Stimulated activated CD8-positive, alpha-beta memory T cell treated with anti-CD3 and anti-CD28 coated beads, Interleukin-7, amount 100 ng/mL, for 4 hours (primary cell): ENCODE measurements around the gene NXN.
"Not testable (repeated sequence)": the region's sequence is repeated elsewhere in the genome, so short reads cannot be mapped to it uniquely, and the experiment has no call there.

ENCODE experiments used
- DNase-seq, 2 donors: peaks; one replicate each; pipeline ENCODE4 v3.0.0-alpha.2; 2020; ENCODE audit warnings: low read depth in 2 of 2

NXN gene

GRCh38 chr17:830381-830780, 149.2 kb downstream of the NXN start:
- DNase-seq = no peak

GRCh38 chr17:829614-830013, 150.0 kb downstream of the NXN start:
- DNase-seq = not testable (repeated sequence)

GRCh38 chr17:828761-829160, 150.8 kb downstream of the NXN start:
- DNase-seq = no peak

- no peak for DNase-seq
Observed at GRCh38 chr17:826778-827177, 152.8 kb downstream of the NXN start.

GRCh38 chr17:825216-825615, 154.4 kb downstream of the NXN start:
- DNase-seq = no peak

- DNase-seq = no peak
Observed at GRCh38 chr17:824378-824777, 155.2 kb downstream of the NXN start.

GRCh38 chr17:823501-823902, 156.1 kb downstream of the NXN start:
- DNase-seq = no peak

- DNase-seq = no peak
Observed at GRCh38 chr17:819251-819650, 160.3 kb downstream of the NXN start.

GRCh38 chr17:814371-814770, 165.2 kb downstream of the NXN start:
- no peak for DNase-seq

- no peak for DNase-seq
Observed at GRCh38 chr17:812638-813204, 166.9 kb downstream of the NXN start.

GRCh38 chr17:811051-811784, 168.4 kb downstream of the NXN start:
- no peak for DNase-seq

- no peak for DNase-seq
Observed at GRCh38 chr17:807523-808294, 171.9 kb downstream of the NXN start.

- no peak for DNase-seq
Observed at GRCh38 chr17:806781-807522, 172.6 kb downstream of the NXN start.

- no peak for DNase-seq
Observed at GRCh38 chr17:806346-806745, 173.2 kb downstream of the NXN start.

- DNase-seq = not testable (repeated sequence)
Observed at GRCh38 chr17:805886-806285, 173.7 kb downstream of the NXN start.

GRCh38 chr17:804541-805435, 174.8 kb downstream of the NXN start:
- no peak for DNase-seq

GRCh38 chr17:802901-803881, 176.4 kb downstream of the NXN start:
- DNase-seq = no peak

GRCh38 chr17:802481-802880, 177.1 kb downstream of the NXN start:
- no peak for DNase-seq

GRCh38 chr17:801660-802059, 177.9 kb downstream of the NXN start:
- DNase-seq = no peak
